Frontal cortex (tissue), 4 donors: ENCODE measurements around the gene POU3F1. TPM values are rescaled to one million over a fixed set of nuclear protein-coding genes. Genes with fewer than 3 reads are reported as not detected.
"Not testable (repeated sequence)": the region's sequence is repeated elsewhere in the genome, so short reads cannot be mapped to it uniquely, and the experiment has no call there.

Experiments used
- DNase-seq, 2 donors: peaks; one replicate each; pipeline ENCODE4 v3.0.0; 2012; ENCODE audit warnings: low spot score in 2 of 2
- FAIRE-seq: peaks from 2 replicates; lab custom pipeline; 2012; peaks lifted over from hg19 to GRCh38; lab: Jason Lieb, UNC
- total RNA-seq: library from RNA; depleted of rRNA; stranded (reverse); fragments of >200 nt; gene quantifications from one replicate; pipeline ENCODE4 v1.2.3, GENCODE V29; 2014
- donor health status: control.
- donor health status: control.
- donor health status: control.

Gene POU3F1
- total RNA-seq, 1 donor from 2014 or later, result 9.4 TPM

GRCh38 chr1:38052750-38053415 lies 6.3 kb upstream of the POU3F1 start:
- FAIRE-seq (no peak), DNase-seq (no peak)

DNA sequence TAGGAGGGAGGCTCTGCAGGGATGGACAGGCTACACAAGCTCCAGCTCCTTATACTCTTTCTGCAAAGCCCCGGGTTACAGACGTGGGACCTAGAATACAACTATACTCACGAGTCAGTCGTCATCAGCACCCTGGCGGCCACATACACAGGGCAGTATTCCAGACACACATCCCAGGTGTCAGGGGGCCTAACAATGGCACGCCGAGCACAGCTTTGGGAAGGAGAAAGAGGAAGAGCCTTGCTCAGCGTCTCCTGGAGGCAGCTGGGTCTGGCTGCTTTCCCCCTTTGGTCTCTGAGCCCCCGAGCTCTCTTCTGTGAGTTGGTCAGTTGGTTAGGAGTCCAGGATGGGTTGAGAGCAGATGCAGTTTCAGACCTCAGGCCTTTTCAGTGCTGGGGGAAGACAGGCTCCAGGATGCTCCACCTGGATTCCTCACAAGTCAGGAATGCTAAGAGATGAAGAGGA lies 4.5 kb upstream of the POU3F1 start:
- DNase-seq, result no peak
- no peak for FAIRE-seq

DNA sequence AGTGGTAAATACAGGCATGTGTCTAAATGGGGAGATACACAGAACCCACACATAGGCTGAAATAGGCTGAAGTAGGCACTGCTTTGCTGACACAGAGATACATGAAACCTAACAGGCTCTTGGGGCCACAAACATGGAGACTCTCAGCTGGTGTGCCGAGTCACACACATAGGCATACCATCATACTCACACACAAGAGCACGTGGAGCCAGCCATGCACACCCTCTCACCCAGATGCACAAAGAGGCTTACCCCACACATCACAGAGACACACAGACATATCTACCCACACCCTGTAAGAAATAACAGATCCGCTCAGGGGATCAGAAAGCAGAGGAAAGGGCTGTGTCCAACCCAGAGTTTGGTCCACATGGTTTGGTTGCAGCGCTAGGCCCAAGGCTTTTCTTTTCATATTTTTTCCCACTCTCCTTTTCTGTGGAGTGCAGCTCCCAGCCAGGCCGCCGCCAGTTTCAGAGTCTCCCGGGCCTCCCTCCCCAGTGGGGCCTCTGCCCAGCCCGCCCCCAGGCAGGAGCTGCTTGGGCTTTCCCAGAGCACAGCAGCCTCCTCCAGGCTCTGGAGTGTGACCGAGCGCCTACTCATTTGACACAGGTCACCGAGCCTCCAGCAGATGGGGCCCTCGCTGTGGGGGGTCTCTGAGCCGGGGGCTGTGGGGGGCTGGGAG lies 3.9 kb upstream of the POU3F1 start:
- FAIRE-seq (no peak), DNase-seq (no peak)

DNA sequence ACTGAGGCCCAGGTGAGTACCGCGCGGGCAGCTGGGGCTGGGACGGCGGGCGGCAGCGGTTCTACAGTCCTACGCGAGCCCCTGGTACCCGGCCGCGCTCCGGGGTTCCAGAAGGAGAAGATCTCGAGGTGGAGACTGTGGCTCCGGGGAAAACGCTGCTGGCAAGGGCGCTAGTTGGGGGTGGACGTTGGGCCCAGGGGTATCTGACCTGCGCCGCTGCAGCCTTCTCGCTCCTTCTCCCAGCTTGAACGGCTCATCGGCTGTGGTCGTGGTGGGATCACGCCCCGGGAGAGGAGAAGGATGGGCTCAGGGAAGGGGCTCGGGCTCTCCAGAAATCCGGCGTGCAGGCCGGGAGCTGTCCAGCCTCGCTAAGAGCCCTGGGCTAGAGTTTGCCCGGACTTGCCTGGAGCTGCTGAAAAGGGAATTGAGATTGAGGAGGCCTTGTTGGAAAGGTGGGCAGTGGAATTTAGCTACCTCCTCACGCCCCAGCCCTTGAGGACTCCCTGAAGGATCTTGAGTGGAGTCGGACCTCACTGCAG lies 1.1 kb upstream of the POU3F1 start:
- no peak for DNase-seq
- FAIRE-seq, result no peak

GRCh38 chr1:38046884-38047602 lies 450 bp upstream of the POU3F1 start:
- FAIRE-seq, result no peak
- DNase-seq, result peak; percentile 96 to 98

GRCh38 chr1:38045401-38046332 lies 926 bp downstream of the POU3F1 start:
- FAIRE-seq (no peak), DNase-seq (no peak)

- DNase-seq (no peak), FAIRE-seq (no peak)
Measured at GRCh38 chr1:38044221-38045215, 2.1 kb downstream of the POU3F1 start.

- DNase-seq, result no peak
- no peak for FAIRE-seq
Measured at GRCh38 chr1:38043036-38043747, 3.4 kb downstream of the POU3F1 start.

DNA sequence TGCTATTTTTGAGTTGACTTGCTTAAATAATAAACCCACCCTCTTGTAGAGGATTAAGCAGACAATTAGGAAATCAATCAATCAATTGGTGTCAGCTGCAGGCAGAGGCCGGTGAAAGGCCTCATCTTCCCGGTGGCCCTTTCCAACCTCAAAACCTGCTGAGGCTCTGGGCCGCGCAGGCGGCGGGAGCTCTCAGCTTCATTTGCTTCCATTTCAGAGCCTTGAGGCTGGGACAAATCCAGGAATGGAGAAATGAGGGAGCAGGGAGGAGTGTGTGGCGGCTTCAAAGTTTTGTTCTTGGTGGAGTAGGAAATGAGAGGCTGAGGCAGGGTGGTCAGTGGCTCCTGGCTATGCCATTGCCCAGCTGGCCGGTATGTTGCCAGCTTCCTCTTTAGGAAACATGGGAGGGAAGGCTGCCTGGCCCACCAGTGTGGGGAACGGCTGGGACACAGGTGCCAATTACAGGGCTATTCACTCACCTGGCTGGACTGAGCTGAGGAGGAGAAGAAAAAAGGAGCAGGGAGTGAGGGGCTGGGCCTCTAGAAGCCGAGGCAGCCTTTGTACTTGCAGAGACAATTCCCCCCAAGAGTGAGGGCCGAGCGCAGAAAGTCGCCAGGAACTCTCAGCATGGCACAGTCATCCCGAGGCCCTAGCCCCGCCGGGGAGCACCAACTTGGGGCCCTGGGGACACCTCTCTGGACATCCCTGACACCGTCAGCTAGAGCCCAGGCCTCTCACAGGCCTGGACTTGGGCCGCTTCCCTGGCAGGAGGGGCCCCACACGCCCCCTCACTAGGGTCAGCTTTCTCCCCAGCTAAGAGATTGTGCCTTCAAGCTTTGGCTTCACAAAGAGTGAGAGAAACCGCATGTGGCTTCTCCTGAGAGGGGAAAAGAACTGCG lies 4.4 kb downstream of the POU3F1 start:
- FAIRE-seq, result no peak
- no peak for DNase-seq

- FAIRE-seq, result no peak
- DNase-seq, result no peak
Measured at GRCh38 chr1:38039331-38040088, 7.1 kb downstream of the POU3F1 start.

DNA sequence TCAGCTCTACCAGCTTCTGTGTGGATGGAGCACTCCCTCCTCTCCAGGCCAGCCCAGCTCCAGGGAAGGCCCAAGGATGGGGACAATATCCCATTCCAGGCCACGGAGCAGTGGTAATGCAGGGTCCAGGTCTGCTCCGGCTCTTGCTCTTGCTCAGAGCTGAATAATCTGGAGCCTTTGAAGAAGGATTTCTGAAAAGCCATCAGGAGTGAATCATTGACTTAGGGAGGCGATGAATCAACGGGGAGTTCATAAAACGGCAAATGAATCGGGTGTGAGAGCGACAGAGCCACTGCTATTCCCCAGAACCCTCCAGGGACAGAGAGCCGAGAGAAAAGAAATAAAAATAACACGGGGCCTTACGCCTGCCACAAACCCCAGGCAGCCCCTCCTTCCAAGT lies 7.7 kb downstream of the POU3F1 start:
- DNase-seq, result no peak

DNA sequence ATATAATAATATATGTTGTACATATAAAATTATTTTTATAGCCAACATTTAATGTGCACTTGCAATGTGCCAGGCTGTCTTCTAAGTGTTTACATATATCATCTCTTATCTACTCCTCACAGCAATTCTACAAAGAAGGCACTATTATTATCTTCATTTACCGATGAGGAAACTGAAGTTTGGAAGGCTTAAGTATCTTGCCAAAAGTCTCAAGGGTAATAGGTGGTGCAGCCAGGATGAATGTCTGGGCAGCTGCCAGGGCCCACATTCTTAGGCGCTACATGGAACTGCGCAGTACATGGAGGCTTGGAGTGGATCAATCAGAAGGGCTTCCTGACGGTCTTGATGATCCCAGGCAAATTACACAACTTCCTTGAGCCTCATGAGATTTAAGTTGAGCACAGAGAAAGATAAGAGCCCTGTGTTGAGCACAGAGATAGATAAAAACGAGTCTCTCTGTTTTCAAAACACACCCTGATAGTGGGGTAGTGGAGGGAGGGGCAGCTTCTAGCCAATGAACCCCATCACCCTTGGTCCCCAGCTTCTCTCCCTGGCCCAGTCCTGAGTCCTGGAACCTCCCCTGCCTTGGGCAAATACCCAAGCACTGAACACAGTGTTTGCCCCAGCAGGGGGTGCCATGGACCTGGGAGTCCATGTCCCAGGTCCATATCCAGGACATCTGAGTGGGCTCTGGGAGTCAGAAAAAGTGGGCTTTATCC lies 9.2 kb downstream of the POU3F1 start:
- DNase-seq (no peak), FAIRE-seq (no peak)

More for the DNA sequence above, 7.7 kb downstream of the POU3F1 start:
- FAIRE-seq, result no peak

GRCh38 chr1:38034871-38035270 lies 11.7 kb downstream of the POU3F1 start:
- FAIRE-seq, result no peak

DNA sequence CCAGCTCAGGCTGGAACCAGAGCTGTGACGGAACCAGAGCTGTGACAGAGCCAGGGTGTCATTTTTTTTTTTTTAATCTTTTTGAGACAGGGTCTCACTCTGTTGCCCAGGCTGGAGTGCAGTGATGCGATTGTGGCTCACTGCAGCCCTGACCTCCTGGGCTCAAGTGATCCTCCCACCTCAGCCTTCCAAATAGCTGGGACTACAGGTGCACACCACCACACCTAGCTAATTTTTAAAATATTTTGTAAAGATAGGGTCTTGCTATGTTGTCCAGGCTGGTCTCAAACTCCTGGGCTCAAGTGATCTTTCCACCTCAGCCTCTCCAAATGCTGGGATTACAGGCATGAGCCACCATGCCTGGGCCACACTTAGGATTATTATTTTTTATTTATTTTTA lies 13.6 kb downstream of the POU3F1 start:
- not testable (repeated sequence) for DNase-seq, FAIRE-seq

More at GRCh38 chr1:38034871-38035270, 11.7 kb downstream of the POU3F1 start:
- no peak for DNase-seq

DNA sequence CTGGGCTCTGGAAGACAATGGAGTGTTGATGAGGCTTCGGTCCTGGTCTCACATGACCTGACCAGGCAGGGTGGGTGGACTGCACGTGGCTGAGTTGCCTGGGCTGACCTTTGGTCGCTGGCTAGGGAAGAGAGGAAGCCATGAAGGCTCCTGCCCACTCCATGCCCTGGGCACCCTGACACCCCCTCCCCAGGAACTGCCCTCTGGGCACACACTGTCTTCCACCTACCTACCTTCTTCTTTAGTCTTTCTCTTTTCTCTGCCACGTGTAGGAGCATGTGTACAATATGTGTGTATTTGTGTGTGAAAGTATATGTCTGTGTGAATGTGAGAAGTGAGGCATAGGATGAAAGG lies 15.1 kb downstream of the POU3F1 start:
- FAIRE-seq, result no peak
- DNase-seq, result no peak
